Peyer's patch (tissue), 4 donors: ENCODE data around the gene PMM1.

Experiments
- POLR2A ChIP-seq, 2 donors: fragments of 450-650 bp; IDR thresholded peaks; one replicate each; pipeline ENCODE4 v1.5.1; 2017; ENCODE audit warnings: antibody characterized with exemption in 2 of 2, mild to moderate bottlenecking in 2 of 2, moderate library complexity in 2 of 2
- TF ChIP-seq, protein P1 (sequence below), 6 experiments: fragments of 450-650 bp in 4 of 6; fragments of 200-600 bp in 2 of 6; sonication (generic) in 1 of 6; IDR thresholded peaks; one replicate each; pipeline ENCODE4 v1.5.1; 2017 to 2019; ENCODE audit warnings: antibody characterized with exemption in 6 of 6, mild to moderate bottlenecking in 3 of 6, moderate library complexity in 1 of 6

DNA sequence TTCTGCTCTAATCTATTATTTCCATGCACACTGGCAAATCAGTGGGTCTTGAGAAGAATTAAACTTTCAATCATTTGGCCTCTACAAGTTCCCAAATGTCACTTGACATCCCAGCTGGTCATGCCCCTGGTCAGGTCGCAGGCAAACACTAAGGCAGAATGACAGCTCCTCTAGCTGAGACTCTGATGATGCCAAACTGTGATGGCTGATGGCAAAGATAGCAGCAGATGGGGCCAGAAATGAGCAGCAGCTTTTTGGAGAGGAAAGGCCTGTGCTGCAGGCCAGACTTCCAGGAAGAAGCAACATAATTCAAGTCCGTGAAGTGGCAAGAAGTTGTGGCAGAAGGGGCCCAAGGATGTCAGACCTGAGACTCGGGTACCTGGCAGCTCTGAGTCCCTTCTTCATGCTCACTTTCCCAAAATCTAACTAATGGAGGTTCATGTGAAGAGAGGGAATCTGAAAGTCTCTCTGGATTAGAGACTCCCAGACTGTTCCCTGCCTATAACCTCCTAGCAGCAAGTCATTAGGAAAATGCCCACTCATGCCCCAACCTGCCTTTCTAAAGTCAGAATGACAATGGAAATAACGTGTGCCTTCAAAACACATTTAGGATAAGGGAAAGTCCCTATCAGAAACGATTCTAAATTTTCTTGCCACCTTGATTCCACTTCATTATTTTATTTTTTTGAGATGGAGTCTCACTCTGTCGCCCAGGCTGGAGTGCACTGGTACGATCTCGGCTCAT, 9.4 kb upstream of the PMM1 start:
- TF ChIP-seq, protein P1, sequence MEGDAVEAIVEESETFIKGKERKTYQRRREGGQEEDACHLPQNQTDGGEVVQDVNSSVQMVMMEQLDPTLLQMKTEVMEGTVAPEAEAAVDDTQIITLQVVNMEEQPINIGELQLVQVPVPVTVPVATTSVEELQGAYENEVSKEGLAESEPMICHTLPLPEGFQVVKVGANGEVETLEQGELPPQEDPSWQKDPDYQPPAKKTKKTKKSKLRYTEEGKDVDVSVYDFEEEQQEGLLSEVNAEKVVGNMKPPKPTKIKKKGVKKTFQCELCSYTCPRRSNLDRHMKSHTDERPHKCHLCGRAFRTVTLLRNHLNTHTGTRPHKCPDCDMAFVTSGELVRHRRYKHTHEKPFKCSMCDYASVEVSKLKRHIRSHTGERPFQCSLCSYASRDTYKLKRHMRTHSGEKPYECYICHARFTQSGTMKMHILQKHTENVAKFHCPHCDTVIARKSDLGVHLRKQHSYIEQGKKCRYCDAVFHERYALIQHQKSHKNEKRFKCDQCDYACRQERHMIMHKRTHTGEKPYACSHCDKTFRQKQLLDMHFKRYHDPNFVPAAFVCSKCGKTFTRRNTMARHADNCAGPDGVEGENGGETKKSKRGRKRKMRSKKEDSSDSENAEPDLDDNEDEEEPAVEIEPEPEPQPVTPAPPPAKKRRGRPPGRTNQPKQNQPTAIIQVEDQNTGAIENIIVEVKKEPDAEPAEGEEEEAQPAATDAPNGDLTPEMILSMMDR (IDR thresholded peaks at IDR 0.05) = no peak
- no peak for TF ChIP-seq POLR2A (IDR thresholded peaks at IDR 0.05)
